Tibial nerve (tissue), 3 donors: ENCODE measurements around the gene FCGR3A.
"Not testable (repeated sequence)": the region's sequence is repeated elsewhere in the genome, so short reads cannot be mapped to it uniquely, and the experiment has no call there.

Source experiments
- POLR2A ChIP-seq, 2 donors: fragments of 450-650 bp; IDR thresholded peaks; one replicate each; pipeline ENCODE4 v1.6.1; 2017; ENCODE audit warnings: antibody characterized with exemption in 2 of 2, mild to moderate bottlenecking in 2 of 2, moderate library complexity in 2 of 2
- TF ChIP-seq, protein P1 (sequence below), 5 experiments: fragments of 200-600 bp in 3 of 5; fragments of 450-650 bp in 2 of 5; sonication (generic) in 3 of 5; IDR thresholded peaks; one replicate each; pipeline ENCODE4 v1.5.1; 2016 to 2019; ENCODE audit warnings: antibody characterized with exemption in 5 of 5, mild to moderate bottlenecking in 3 of 5, moderate library complexity in 2 of 5

DNA sequence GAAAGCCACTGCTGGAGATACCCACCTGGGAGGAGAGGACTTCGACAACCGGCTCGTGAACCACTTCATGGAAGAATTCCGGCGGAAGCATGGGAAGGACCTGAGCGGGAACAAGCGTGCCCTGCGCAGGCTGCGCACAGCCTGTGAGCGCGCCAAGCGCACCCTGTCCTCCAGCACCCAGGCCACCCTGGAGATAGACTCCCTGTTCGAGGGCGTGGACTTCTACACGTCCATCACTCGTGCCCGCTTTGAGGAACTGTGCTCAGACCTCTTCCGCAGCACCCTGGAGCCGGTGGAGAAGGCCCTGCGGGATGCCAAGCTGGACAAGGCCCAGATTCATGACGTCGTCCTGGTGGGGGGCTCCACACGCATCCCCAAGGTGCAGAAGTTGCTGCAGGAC, 24.3 kb downstream of the FCGR3A start:
- not testable (repeated sequence) for TF ChIP-seq POLR2A (IDR thresholded peaks at IDR 0.05)
- TF ChIP-seq, protein P1, sequence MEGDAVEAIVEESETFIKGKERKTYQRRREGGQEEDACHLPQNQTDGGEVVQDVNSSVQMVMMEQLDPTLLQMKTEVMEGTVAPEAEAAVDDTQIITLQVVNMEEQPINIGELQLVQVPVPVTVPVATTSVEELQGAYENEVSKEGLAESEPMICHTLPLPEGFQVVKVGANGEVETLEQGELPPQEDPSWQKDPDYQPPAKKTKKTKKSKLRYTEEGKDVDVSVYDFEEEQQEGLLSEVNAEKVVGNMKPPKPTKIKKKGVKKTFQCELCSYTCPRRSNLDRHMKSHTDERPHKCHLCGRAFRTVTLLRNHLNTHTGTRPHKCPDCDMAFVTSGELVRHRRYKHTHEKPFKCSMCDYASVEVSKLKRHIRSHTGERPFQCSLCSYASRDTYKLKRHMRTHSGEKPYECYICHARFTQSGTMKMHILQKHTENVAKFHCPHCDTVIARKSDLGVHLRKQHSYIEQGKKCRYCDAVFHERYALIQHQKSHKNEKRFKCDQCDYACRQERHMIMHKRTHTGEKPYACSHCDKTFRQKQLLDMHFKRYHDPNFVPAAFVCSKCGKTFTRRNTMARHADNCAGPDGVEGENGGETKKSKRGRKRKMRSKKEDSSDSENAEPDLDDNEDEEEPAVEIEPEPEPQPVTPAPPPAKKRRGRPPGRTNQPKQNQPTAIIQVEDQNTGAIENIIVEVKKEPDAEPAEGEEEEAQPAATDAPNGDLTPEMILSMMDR (IDR thresholded peaks at IDR 0.05): not testable (repeated sequence)
